K562 (cell line): ENCODE measurements around the gene TP73. TPM values are rescaled to one million over a fixed set of nuclear protein-coding genes. Genes with fewer than 3 reads are reported as not detected.

Experiments
- DNMT1 ChIP-seq: fragments of 450-650 bp; IDR thresholded peaks from 2 replicates; pipeline ENCODE4 v1.6.1; 2016; ENCODE audit warnings: antibody characterized with exemption, mild to moderate bottlenecking
- ETV5 ChIP-seq: sonication (generic); formaldehyde crosslinking; IDR thresholded peaks from 2 replicates; pipeline ENCODE4 v1.4.0; 2020; ENCODE audit warnings: low read depth, mild to moderate bottlenecking, missing genetic modification reagents
- GTF2A2 ChIP-seq: IDR thresholded peaks from 2 replicates; pipeline ENCODE4 v1.6.1; 2016; ENCODE audit warnings: mild to moderate bottlenecking, missing genetic modification characterization, missing compliant biosample characterization
- HNRNPH1 ChIP-seq: fragments of 200-400 bp; formaldehyde crosslinking; optimal IDR thresholded peaks from 2 replicates; pipeline ENCODE3; 2017; ENCODE audit warnings: low read depth, mild to moderate bottlenecking, low read length, moderate library complexity
- MAFG ChIP-seq: fragments of 450-650 bp; conservative IDR thresholded peaks from 2 replicates; pipeline ENCODE4 v1.6.1; 2016; ENCODE audit warnings: missing genetic modification characterization, missing compliant biosample characterization
- RAD51 ChIP-seq: fragments of 450-650 bp; IDR thresholded peaks from 2 replicates; pipeline ENCODE4 v1.7.1; 2016; ENCODE audit warnings: low read depth, mild to moderate bottlenecking, borderline replicate concordance
- SMAD2 ChIP-seq: fragments of 150-350 bp; IDR thresholded peaks from 2 replicates; pipeline ENCODE4 v1.6.1; 2014; ENCODE audit warnings: low read depth, mild to moderate bottlenecking, low read length
- SMARCA5 ChIP-seq: fragments of 450-650 bp; IDR thresholded peaks from 2 replicates; pipeline ENCODE4 v1.6.1; 2016
- SRSF7 ChIP-seq: fragments of 200-400 bp; formaldehyde crosslinking; optimal IDR thresholded peaks from 2 replicates; pipeline ENCODE3; 2017; ENCODE audit warnings: mild to moderate bottlenecking, low read depth, low read length
- WHSC1 ChIP-seq: IDR thresholded peaks from one replicate; pipeline ENCODE4 v1.6.1; 2012; ENCODE audit warnings: low read length, control low read depth, inconsistent platforms
- ZNF133 ChIP-seq: fragments of 250-450 bp; sonication (Bioruptor Pico); IDR thresholded peaks from 2 replicates; pipeline ENCODE4 v1.4.0; 2020; ENCODE audit warnings: mild to moderate bottlenecking
- ZNF134 ChIP-seq: fragments of 250-450 bp; sonication (Bioruptor Pico); conservative IDR thresholded peaks from 2 replicates; pipeline ENCODE4 v1.4.0; 2020
- ZNF23 ChIP-seq: fragments of 250-450 bp; sonication (Bioruptor Pico); IDR thresholded peaks from 2 replicates; pipeline ENCODE4 v1.4.0; 2020; ENCODE audit warnings: mild to moderate bottlenecking
- ZNF3 ChIP-seq: fragments of 250-450 bp; sonication (Bioruptor Pico); IDR thresholded peaks from 2 replicates; pipeline ENCODE4 v1.5.0; 2021; ENCODE audit warnings: mild to moderate bottlenecking, moderate library complexity
- ZNF551 ChIP-seq: fragments of 250-450 bp; sonication (Bioruptor Pico); IDR thresholded peaks from 2 replicates; pipeline ENCODE4 v1.5.0; 2021; ENCODE audit warnings: mild to moderate bottlenecking, moderate library complexity
- polyA plus RNA-seq, 8 experiments: library from polyadenylated mRNA; depleted of rRNA in 4 of 8; stranded (reverse) in 5 of 8; unstranded in 3 of 8; fragments of >200 nt; fragmentation: Nextera tagmentation in 2 of 8; fragmentation: Illumina TruSeq in 1 of 8; extraction: Ambion mirVana in 2 of 8; extraction: Trizol in 1 of 8; gene quantifications; 2 replicates each; pipeline versions ENCODE4 v1.2.1 to v1.2.3, GENCODE V29; 2011 to 2014; ENCODE audit warnings: inconsistent platforms in 1 of 8, missing spikeins in 1 of 8
- total RNA-seq, 7 experiments: library from RNA; depleted of rRNA in 6 of 7; stranded (reverse); fragments of >200 nt in 6 of 7; fragmentation: Illumina TruSeq in 2 of 7; extraction: Trizol in 2 of 7; gene quantifications; 2 replicates each; pipeline versions ENCODE4 v1.2.1 to v1.2.3, GENCODE V29; 2011 to 2021; ENCODE audit warnings: low replicate concordance in 1 of 7
- TF ChIP-seq, protein P1 (sequence below): IDR thresholded peaks from 2 replicates; pipeline ENCODE4 v1.6.1; 2016; ENCODE audit warnings: missing genetic modification characterization, missing compliant biosample characterization
- TF ChIP-seq, protein P2 (sequence below), 2 experiments: fragments of 450-650 bp in 1 of 2; sonication (generic) in 1 of 2; formaldehyde crosslinking in 1 of 2; IDR thresholded peaks in 1 of 2; conservative IDR thresholded peaks in 1 of 2; 2 replicates each; pipeline versions ENCODE4 v1.6.1 to v1.8.1; 2016 to 2023; ENCODE audit warnings: mild to moderate bottlenecking in 2 of 2, moderate library complexity in 2 of 2, inconsistent platforms in 1 of 2, missing genetic modification reagents in 1 of 2

The TP73 gene
- total and polyA plus RNA-seq, 9 of the 15 experiments (the other 6 are each of a cell fraction or from before 2014, with no cell fraction given) = 0.07 to 1.6 (median 0.40) TPM; not detected in 2

DNA sequence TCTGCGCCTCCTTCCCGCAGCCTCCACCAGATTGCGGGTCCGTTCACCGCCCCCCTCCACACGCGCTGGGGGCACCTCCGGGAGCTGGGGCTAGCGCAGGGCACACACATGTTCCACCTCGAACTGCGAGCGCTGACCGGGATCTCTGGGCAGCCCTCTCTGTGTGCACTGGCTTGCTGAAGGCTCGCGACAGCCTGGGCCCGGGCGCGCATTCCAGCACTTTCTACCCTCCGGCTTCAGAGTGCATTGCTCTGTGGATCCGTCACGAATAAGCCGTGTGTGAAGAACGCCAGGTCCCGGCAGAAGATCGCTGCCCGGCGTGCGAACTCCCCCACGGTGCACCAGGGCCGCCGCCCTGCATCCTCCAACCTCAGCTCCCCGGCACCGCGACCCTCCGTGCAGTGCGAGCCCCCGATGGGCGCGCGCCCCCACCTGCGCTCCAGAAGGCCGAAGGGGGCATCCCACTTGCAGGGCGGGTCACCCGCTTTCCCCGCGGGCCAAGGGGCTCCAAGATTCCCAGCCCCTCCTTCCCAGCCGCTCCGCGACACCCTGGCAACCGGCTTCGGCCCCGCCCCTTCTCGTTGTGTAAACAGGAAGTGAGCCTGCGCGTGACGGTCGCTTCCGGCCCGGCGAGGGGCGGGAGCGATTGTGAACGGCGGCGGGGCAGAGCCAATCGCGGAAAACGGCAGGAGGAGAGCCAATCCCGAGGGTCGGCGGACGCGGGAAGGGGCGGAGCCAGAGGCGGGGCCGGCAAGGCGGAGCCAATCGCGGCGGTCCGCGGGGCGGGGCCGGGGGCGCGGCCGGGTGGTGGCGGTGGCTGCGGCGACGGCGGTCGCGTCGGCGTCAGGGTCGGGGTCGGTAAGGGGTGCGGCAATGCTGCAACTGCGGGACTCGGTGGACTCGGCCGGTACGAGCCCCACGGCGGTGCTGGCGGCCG lies 27.8 kb upstream of the TP73 start, which contains the start of gene TPRG1L (continued):
- TF ChIP-seq, protein P1, sequence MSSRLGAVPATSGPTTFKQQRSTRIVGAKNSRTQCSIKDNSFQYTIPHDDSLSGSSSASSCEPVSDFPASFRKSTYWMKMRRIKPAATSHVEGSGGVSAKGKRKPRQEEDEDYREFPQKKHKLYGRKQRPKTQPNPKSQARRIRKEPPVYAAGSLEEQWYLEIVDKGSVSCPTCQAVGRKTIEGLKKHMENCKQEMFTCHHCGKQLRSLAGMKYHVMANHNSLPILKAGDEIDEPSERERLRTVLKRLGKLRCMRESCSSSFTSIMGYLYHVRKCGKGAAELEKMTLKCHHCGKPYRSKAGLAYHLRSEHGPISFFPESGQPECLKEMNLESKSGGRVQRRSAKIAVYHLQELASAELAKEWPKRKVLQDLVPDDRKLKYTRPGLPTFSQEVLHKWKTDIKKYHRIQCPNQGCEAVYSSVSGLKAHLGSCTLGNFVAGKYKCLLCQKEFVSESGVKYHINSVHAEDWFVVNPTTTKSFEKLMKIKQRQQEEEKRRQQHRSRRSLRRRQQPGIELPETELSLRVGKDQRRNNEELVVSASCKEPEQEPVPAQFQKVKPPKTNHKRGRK (tag) = no peak
- TF ChIP-seq ZNF551 (CRISPR knock-in tag) = no peak
- TF ChIP-seq ETV5 (CRISPR knock-in tag) = no peak; the same call in 1 of the 2 replicates
- no peak for TF ChIP-seq HNRNPH1
- TF ChIP-seq SMARCA5 = no peak
- TF ChIP-seq WHSC1 = no peak
- no peak for TF ChIP-seq SRSF7
- no peak for TF ChIP-seq GTF2A2 (tag)
- TF ChIP-seq MAFG (tag) = no peak
- no peak for TF ChIP-seq ZNF3 (CRISPR knock-in tag)
- TF ChIP-seq ZNF133 (CRISPR knock-in tag) = no peak
- TF ChIP-seq DNMT1 = no peak
- TF ChIP-seq, protein P2, sequence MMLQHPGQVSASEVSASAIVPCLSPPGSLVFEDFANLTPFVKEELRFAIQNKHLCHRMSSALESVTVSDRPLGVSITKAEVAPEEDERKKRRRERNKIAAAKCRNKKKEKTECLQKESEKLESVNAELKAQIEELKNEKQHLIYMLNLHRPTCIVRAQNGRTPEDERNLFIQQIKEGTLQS (IDR thresholded peaks at IDR 0.05) = no peak
- TF ChIP-seq, protein P2 (CRISPR knock-in tag; conservative IDR thresholded peaks at IDR 0.05) = no peak
- TF ChIP-seq RAD51 = peak; percentile 57; the same call in 1 of the 2 replicates
- TF ChIP-seq ZNF134 = no peak
- TF ChIP-seq ZNF23 (CRISPR knock-in tag) = no peak
- no peak for TF ChIP-seq SMAD2
